Smooth muscle cell (in vitro differentiated cells): ENCODE measurements around the gene CYP46A1. TPM values are rescaled to one million over a fixed set of nuclear protein-coding genes. Genes with fewer than 3 reads are reported as not detected.

Experiments used
- DNase-seq: peaks from one replicate; lab custom pipeline; 2025; ENCODE audit not compliant: unreplicated experiment; lab: John Stamatoyannopoulos, UW
- H2AFZ ChIP-seq: fragments of 200-600 bp; sonication (generic); 2 replicates; pipeline ENCODE4 v1.6.0; 2016; ENCODE audit warnings: antibody characterized with exemption, low read depth, mild to moderate bottlenecking
- H3F3A ChIP-seq: fragments of 200-600 bp; sonication (generic); 2 replicates; pipeline ENCODE4 v1.6.0; 2017; ENCODE audit warnings: antibody characterized with exemption, low read depth
- H3K27ac ChIP-seq: fragments of 200-600 bp; sonication (generic); 2 replicates; pipeline ENCODE4 v1.5.1; 2016; ENCODE audit warnings: low read depth, mild to moderate bottlenecking
- H3K27me3 ChIP-seq: fragments of 200-600 bp; sonication (generic); 2 replicates; pipeline ENCODE4 v1.6.1; 2016; ENCODE audit warnings: low read depth, mild to moderate bottlenecking
- H3K36me3 ChIP-seq: fragments of 200-600 bp; sonication (generic); 2 replicates; pipeline ENCODE4 v1.5.1; 2016; ENCODE audit warnings: low read depth
- H3K4me1 ChIP-seq: fragments of 200-600 bp; sonication (generic); 2 replicates; pipeline ENCODE4 v1.5.1; 2016; ENCODE audit warnings: low read depth
- H3K4me2 ChIP-seq: fragments of 200-600 bp; sonication (generic); 2 replicates; pipeline ENCODE4 v1.6.0; 2016; ENCODE audit warnings: mild to moderate bottlenecking
- H3K4me3 ChIP-seq: fragments of 200-600 bp; sonication (generic); 2 replicates; pipeline ENCODE4 v1.5.1; 2016; ENCODE audit warnings: mild to moderate bottlenecking
- H3K79me2 ChIP-seq: fragments of 200-600 bp; sonication (generic); 2 replicates; pipeline ENCODE4 v1.6.0; 2016; ENCODE audit warnings: low read depth, mild to moderate bottlenecking
- H3K9ac ChIP-seq: fragments of 200-600 bp; sonication (generic); 2 replicates; pipeline ENCODE4 v1.6.0; 2016; ENCODE audit warnings: low read depth
- H3K9me3 ChIP-seq: fragments of 200-600 bp; sonication (generic); replicated peaks from 2 replicates; pipeline ENCODE4 v1.5.1; 2016; ENCODE audit warnings: low read depth
- H4K20me1 ChIP-seq: fragments of 200-600 bp; sonication (generic); 2 replicates; pipeline ENCODE4 v1.6.0; 2016; ENCODE audit warnings: low read depth
- WGBS: methylation state at CpG from one replicate; pipeline ENCODE4 v1.1.7; 2016; ENCODE audit warnings: low lambda C conversion rate; 5-methylcytosine and 5-hydroxymethylcytosine counted together
- polyA plus RNA-seq: library from polyadenylated mRNA; unstranded; fragments of >200 nt; fragmentation: Nextera tagmentation; extraction: Ambion mirVana; gene quantifications from 2 replicates; pipeline ENCODE4 v1.2.1, GENCODE V29; 2016
- total RNA-seq: library from RNA; depleted of rRNA; stranded (reverse); fragments of >200 nt; gene quantifications from 2 replicates; pipeline ENCODE4 v1.2.3, GENCODE V29; 2014
- TF ChIP-seq, protein P1 (sequence below): fragments of 200-600 bp; sonication (generic); IDR thresholded peaks from 2 replicates; pipeline ENCODE4 v1.5.1; 2017; ENCODE audit warnings: borderline replicate concordance, mild to moderate bottlenecking, antibody characterized with exemption; ENCODE audit not compliant: insufficient read depth, poor library complexity, severe bottlenecking

Gene CYP46A1
- total and polyA plus RNA-seq, 2 experiments from 2014 or later = 0.63 to 1.0 TPM

DNA sequence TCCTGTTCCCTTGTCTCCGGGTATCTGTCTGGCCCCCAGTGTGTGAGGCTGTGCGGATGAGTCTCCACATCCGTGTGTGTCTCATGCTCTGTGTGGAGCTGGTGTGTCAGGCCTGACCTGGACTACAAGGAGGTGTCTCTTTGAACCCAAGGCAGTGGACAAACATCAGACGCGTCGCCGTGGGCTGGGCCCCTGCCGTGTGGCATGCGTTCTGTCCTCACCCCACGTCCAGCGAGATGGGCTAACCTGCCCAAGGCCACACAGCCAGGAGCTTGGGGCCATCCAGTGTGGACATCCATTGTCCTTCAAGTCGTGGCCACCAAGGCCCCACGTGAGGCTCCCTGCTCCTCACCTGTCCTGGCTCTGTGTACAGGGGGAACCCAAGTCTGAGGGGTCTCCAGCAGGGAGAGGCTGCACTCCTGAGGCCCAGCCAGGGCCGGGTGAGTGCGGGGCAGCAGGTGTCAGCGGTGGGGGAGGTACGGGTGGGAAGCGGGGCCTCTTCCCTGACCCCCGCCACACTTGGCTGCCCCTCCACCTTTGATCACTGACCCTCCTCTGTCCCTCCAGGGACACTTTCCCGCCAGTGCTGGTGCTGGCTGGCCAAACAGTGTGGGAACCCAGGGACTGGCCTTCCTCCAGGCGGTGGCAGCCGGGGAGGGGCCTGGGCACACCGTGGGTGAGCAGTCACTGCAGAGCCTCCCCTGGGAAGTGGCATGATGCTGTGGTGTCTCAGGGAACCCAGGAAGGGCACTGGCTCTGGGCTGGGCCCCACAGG is 48.5 kb downstream of the CYP46A1 start:
- Histone ChIP-seq H3K79me2 (no peaks in the 10 kb centered on the region), H4K20me1 (no peaks in the 10 kb centered on the region), H3K27ac (no peak overlapping the region), H2AFZ (no peak overlapping the region), H3K4me1 (peaks cover 5% of the 10 kb centered on the region), H3K9ac (no peak overlapping the region), H3K27me3 (no peaks in the 10 kb centered on the region), H3K4me2 (no peak overlapping the region), H3F3A (no peaks in the 10 kb centered on the region), H3K4me3 (no peak overlapping the region), H3K9me3 (no peaks in the 10 kb centered on the region), H3K36me3 (no peaks in the 10 kb centered on the region)
- TF ChIP-seq, protein P1, sequence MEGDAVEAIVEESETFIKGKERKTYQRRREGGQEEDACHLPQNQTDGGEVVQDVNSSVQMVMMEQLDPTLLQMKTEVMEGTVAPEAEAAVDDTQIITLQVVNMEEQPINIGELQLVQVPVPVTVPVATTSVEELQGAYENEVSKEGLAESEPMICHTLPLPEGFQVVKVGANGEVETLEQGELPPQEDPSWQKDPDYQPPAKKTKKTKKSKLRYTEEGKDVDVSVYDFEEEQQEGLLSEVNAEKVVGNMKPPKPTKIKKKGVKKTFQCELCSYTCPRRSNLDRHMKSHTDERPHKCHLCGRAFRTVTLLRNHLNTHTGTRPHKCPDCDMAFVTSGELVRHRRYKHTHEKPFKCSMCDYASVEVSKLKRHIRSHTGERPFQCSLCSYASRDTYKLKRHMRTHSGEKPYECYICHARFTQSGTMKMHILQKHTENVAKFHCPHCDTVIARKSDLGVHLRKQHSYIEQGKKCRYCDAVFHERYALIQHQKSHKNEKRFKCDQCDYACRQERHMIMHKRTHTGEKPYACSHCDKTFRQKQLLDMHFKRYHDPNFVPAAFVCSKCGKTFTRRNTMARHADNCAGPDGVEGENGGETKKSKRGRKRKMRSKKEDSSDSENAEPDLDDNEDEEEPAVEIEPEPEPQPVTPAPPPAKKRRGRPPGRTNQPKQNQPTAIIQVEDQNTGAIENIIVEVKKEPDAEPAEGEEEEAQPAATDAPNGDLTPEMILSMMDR = no peak
- WGBS = 93% methylated on average over 16 of the region's 23 CpGs
- DNase-seq = no peak

DNA sequence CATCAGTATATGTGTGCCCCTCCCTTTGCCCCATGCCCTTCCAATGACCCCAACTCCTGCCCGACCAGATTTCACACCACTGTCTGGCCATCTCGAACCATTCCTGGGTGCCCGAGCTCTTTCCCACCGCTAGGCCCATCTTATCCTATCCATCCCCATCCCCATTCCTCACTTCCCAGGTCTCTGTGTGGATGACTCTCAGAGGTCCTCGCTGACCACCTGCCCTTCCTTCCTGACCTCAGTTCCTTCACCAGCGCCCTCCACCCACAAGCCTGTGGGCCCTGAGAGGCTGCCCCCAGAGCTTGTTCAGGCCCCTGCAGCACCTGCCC is 49.1 kb downstream of the CYP46A1 start:
- H3F3A ChIP-seq = no peaks in the 10 kb centered on the region
- H3K27ac ChIP-seq = no peak overlapping the region
- no peak overlapping the region for H3K4me2 ChIP-seq
- WGBS = 96% methylated on average over 6 of the region's 6 CpGs
- no peaks in the 10 kb centered on the region for H4K20me1 ChIP-seq
- DNase-seq = no peak
- TF ChIP-seq, protein P1 = no peak
- no peaks in the 10 kb centered on the region for H3K27me3 ChIP-seq
- H3K79me2 ChIP-seq = no peaks in the 10 kb centered on the region
- H3K4me1 ChIP-seq = peaks cover 5% of the 10 kb centered on the region
- H2AFZ ChIP-seq = no peak overlapping the region
- H3K9me3 ChIP-seq = no peaks in the 10 kb centered on the region
- H3K9ac ChIP-seq = no peak overlapping the region
- H3K36me3 ChIP-seq = no peaks in the 10 kb centered on the region
- no peak overlapping the region for H3K4me3 ChIP-seq

DNA sequence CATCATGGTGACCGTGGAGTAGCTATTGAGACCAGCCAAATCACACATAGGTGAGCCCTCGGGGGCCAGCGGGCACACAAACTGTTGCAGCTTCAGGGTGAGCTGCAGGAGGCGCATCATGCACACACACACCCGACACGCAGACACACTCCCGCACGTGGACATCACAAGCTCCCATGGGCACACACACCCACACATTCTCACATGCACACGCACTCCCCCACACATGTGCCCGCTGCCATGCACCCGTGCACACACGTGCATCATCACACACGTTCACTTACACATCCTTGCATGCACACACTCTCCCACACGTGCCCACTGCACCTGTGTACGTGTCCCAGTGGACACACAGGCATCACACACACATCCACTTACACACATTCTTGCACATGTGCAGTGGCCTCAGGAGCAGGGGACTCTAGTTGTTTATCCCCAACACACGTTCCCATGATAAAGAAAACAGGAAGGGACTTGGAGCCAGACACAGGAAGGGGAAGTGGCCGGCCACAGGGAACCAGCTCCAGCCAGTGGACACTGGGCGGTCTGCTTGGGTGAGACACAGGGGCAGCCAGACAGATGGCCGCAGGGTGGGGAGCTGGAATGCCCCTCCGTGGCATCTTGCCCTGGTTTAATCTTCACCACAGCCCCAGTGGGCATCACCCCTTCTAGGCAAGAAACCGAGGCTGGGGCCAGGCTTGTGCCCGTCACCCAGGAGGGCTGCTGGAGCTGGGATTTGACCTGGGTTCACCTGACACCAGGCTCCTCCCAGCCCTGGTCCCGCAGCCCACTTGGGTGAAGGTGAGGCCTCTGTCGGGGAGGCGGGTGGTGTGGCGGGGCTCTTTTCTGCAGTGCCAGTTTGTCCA is 49.7 kb downstream of the CYP46A1 start:
- Histone ChIP-seq H3K9ac (no peak overlapping the region), H3K27me3 (no peaks in the 10 kb centered on the region), H3K9me3 (no peaks in the 10 kb centered on the region), H4K20me1 (no peaks in the 10 kb centered on the region), H3K4me3 (no peak overlapping the region), H3K79me2 (no peaks in the 10 kb centered on the region), H3K4me2 (no peak overlapping the region), H3K27ac (no peak overlapping the region), H3K4me1 (peaks cover 5% of the 10 kb centered on the region), H2AFZ (no peak overlapping the region), H3F3A (no peaks in the 10 kb centered on the region), H3K36me3 (no peaks in the 10 kb centered on the region)
- no peak for DNase-seq
- 89% methylated on average over 23 of the region's 26 CpGs for WGBS
- TF ChIP-seq, protein P1 = no peak
